Cardiac septum (tissue), 1 donor: Measurements from ENCODE around the gene ATP5F1E. TPM values are rescaled to one million over a fixed set of nuclear protein-coding genes. Genes with fewer than 3 reads are reported as not detected.

Experiments
- DNase-seq: peaks from one replicate; pipeline ENCODE4 v3.0.0-alpha.2; 2020; ENCODE audit warnings: low spot score
- intact Hi-C: fragments of 100-400 bp; cut with DNase I; formaldehyde crosslinking; loops from one replicate; pipeline ENCODE4 v1.14.0; 2022
- total RNA-seq: library from RNA; stranded (reverse); fragmentation: NEBNext Ultra II Directional; extraction: Animal tissue kit (Norgen Biotek cat#: 25700); gene quantifications from one replicate; pipeline ENCODE4 v1.2.1, GENCODE V29; 2021
- donor health status: DM: no; HTN: no; CAD: no.

The ATP5F1E gene
- total RNA-seq, 1 donor from 2014 or later, result 123 TPM

- intact Hi-C loops, result no loop called here
Measured at GRCh38 chr20:59010321-59010994, 21.7 kb downstream of the ATP5F1E start.

GRCh38 chr20:59008715-59009336, 23.3 kb downstream of the ATP5F1E start:
- intact Hi-C loops, result loop anchor here (10.0 kb wide), 1 partner anchor 114 kb away; no protein-coding TSS in a partner anchor
- no peak for DNase-seq

More at GRCh38 chr20:59010321-59010994, 21.7 kb downstream of the ATP5F1E start:
- no peak for DNase-seq

GRCh38 chr20:59007665-59008511, 24.2 kb downstream of the ATP5F1E start:
- intact Hi-C loops, result loop anchor here (10.0 kb wide), 1 partner anchor 113 kb away; no protein-coding TSS in a partner anchor
- DNase-seq, result no peak

- intact Hi-C loops, result loop anchor here (1.0 to 10.0 kb wide), 2 partner anchors 26 to 112 kb away; partner anchors contain the start of gene NELFCD
- peak; percentile 86 for DNase-seq
Measured at GRCh38 chr20:59006864-59007664, 25.1 kb downstream of the ATP5F1E start, which contains the start of gene CTSZ. CTSZ (minus strand) TSS chr20:59007254; CDS start chr20:59007128, 126 bp downstream.

- DNase-seq, result no peak
- intact Hi-C loops, result loop anchor here (1.0 to 10.0 kb wide), 2 partner anchors 25 to 112 kb away; partner anchors contain the start of gene NELFCD
Measured at GRCh38 chr20:59006167-59006863, 25.8 kb downstream of the ATP5F1E start.

- intact Hi-C loops, result loop anchor here (1.0 to 10.0 kb wide), 2 partner anchors 24 to 111 kb away; partner anchors contain the start of gene NELFCD
Measured at GRCh38 chr20:59005523-59006166, 26.5 kb downstream of the ATP5F1E start.

GRCh38 chr20:59004763-59005522, 27.2 kb downstream of the ATP5F1E start:
- intact Hi-C loops, result loop anchor here (10.0 kb wide), 1 partner anchor 110 kb away; no protein-coding TSS in a partner anchor

More at GRCh38 chr20:59005523-59006166, 26.5 kb downstream of the ATP5F1E start:
- DNase-seq, result no peak

GRCh38 chr20:59004493-59004762, 27.7 kb downstream of the ATP5F1E start:
- no peak for DNase-seq
- intact Hi-C loops, result loop anchor here (10.0 kb wide), 1 partner anchor 110 kb away; no protein-coding TSS in a partner anchor

More at GRCh38 chr20:59004763-59005522, 27.2 kb downstream of the ATP5F1E start:
- DNase-seq, result peak; percentile 90

- peak; percentile 73 for DNase-seq
- intact Hi-C loops, result loop anchor here (10.0 kb wide), 1 partner anchor 109 kb away; no protein-coding TSS in a partner anchor
Measured at GRCh38 chr20:59003836-59004492, 28.2 kb downstream of the ATP5F1E start.

- DNase-seq, result peak; percentile 75
- intact Hi-C loops, result loop anchor here (10.0 kb wide), 1 partner anchor 108 kb away; no protein-coding TSS in a partner anchor
Measured at GRCh38 chr20:59002874-59003399, 29.2 kb downstream of the ATP5F1E start.

GRCh38 chr20:59002388-59002787, 29.7 kb downstream of the ATP5F1E start:
- peak; percentile 24 for DNase-seq
- intact Hi-C loops, result loop anchor here (10.0 kb wide), 1 partner anchor 108 kb away; no protein-coding TSS in a partner anchor

GRCh38 chr20:59001449-59002171, 30.5 kb downstream of the ATP5F1E start:
- intact Hi-C loops, result loop anchor here (10.0 kb wide), 1 partner anchor 107 kb away; no protein-coding TSS in a partner anchor
- DNase-seq, result peak; percentile 63

- DNase-seq, result peak; percentile 47
- intact Hi-C loops, result loop anchor here (10.0 kb wide), 1 partner anchor 106 kb away; no protein-coding TSS in a partner anchor
Measured at GRCh38 chr20:59001068-59001448, 31.1 kb downstream of the ATP5F1E start.

- peak; percentile 17 for DNase-seq
Measured at GRCh38 chr20:59000326-59000725, 31.8 kb downstream of the ATP5F1E start.

GRCh38 chr20:58998656-58999055, 33.5 kb downstream of the ATP5F1E start:
- DNase-seq, result no peak

More at GRCh38 chr20:59000326-59000725, 31.8 kb downstream of the ATP5F1E start:
- intact Hi-C loops, result loop anchor here (10.0 kb wide), 1 partner anchor 106 kb away; no protein-coding TSS in a partner anchor

More at GRCh38 chr20:58998656-58999055, 33.5 kb downstream of the ATP5F1E start:
- intact Hi-C loops, result no loop called here
